CD4-positive, alpha-beta memory T cell (primary cell): ENCODE data around the gene DENND1C. TPM values are rescaled to one million over a fixed set of nuclear protein-coding genes. Genes with fewer than 3 reads are reported as not detected.
A peak's percentile ranks its signal among the peaks of the same experiment; 100 is the strongest.

Experiments used
- CTCF ChIA-PET: fragments of 350-600 bp; sonication (Branson Sonifier 250); formaldehyde crosslinking; loops from one replicate; lab custom pipeline; 2021; ENCODE audit warnings: inconsistent platforms; ENCODE audit not compliant: partially characterized antibody; lab: Charles Lee
- POLR2A ChIA-PET: fragments of 350-600 bp; sonication (Branson Sonifier 250); formaldehyde crosslinking; loops from one replicate; lab custom pipeline; 2021; ENCODE audit not compliant: partially characterized antibody; lab: Charles Lee
- DNase-seq, 5 donors: peaks; one replicate each; pipeline versions ENCODE4 v3.0.0 to v3.0.0-alpha.2; 2020 to 2022; ENCODE audit warnings: mixed read lengths in 1 of 5
- H3K27ac ChIP-seq: one replicate; pipeline ENCODE4 v1.7.0; 2013; ENCODE audit warnings: low read depth, low read length
- H3K27me3 ChIP-seq: 2 replicates; pipeline ENCODE4 v1.7.0; 2013; ENCODE audit warnings: mild to moderate bottlenecking, low read length, moderate library complexity; ENCODE audit not compliant: insufficient read depth
- H3K36me3 ChIP-seq: 2 replicates; pipeline ENCODE4 v1.7.0; 2013; ENCODE audit warnings: mild to moderate bottlenecking, low read length, moderate library complexity; ENCODE audit not compliant: insufficient read depth
- H3K4me1 ChIP-seq: 2 replicates; pipeline ENCODE4 v1.7.0; 2013; ENCODE audit warnings: mild to moderate bottlenecking, low read length, moderate library complexity; ENCODE audit not compliant: insufficient read depth
- H3K4me3 ChIP-seq, 2 donors: one replicate each; pipeline ENCODE4 v1.7.0; 2013; ENCODE audit warnings: low read length in 2 of 2, mild to moderate bottlenecking in 1 of 2
- H3K9me3 ChIP-seq, 2 donors: one replicate each; pipeline ENCODE4 v1.7.0; 2013; ENCODE audit warnings: low read length in 2 of 2, control low read depth in 1 of 2; ENCODE audit not compliant: control insufficient read depth in 1 of 2
- H3K27ac Mint-ChIP-seq, 7 donors: one replicate each; pipeline ENCODE4 v1.8.0; 2020 to 2021; ENCODE audit warnings: mixed read lengths in 7 of 7, mild to moderate bottlenecking in 6 of 7, inconsistent platforms in 3 of 7, moderate library complexity in 3 of 7
- H3K27me3 Mint-ChIP-seq, 2 donors: one replicate each; pipeline ENCODE4 v1.8.0; 2020 to 2021; ENCODE audit warnings: mixed read lengths in 2 of 2
- H3K36me3 Mint-ChIP-seq, 2 donors: one replicate each; pipeline ENCODE4 v1.8.0; 2020 to 2021; ENCODE audit warnings: mixed read lengths in 2 of 2, inconsistent platforms in 1 of 2, mild to moderate bottlenecking in 1 of 2
- H3K4me1 Mint-ChIP-seq, 4 donors: one replicate each; pipeline ENCODE4 v1.8.0; 2020 to 2021; ENCODE audit warnings: mixed read lengths in 4 of 4, mild to moderate bottlenecking in 1 of 4
- H3K4me3 Mint-ChIP-seq, 8 donors: one replicate each; pipeline ENCODE4 v1.8.0; 2020 to 2021; ENCODE audit warnings: mixed read lengths in 8 of 8, mild to moderate bottlenecking in 7 of 8, moderate library complexity in 6 of 8, inconsistent platforms in 3 of 8
- H3K9me3 Mint-ChIP-seq, 8 donors: one replicate each; pipeline ENCODE4 v1.8.0; 2020 to 2021; ENCODE audit warnings: mixed read lengths in 8 of 8, mild to moderate bottlenecking in 5 of 8, inconsistent platforms in 3 of 8, moderate library complexity in 1 of 8
- intact Hi-C: fragments of 100-400 bp; cut with micrococcal nuclease; formaldehyde crosslinking; loops from one replicate; pipeline ENCODE4 v1.15.1; 2023
- polyA plus RNA-seq, 2 donors: library from polyadenylated mRNA; unstranded; fragments of 300-500 nt; fragmentation: Illumina TruSeq; gene quantifications; one replicate each; pipeline ENCODE4 v1.2.3, GENCODE V29; 2021
- total RNA-seq, 2 experiments: library from RNA; stranded (reverse); gene quantifications; one replicate each; pipeline ENCODE4 v1.2.3, GENCODE V29; 2021

The DENND1C gene
- total and polyA plus RNA-seq, 4 experiments from 2014 or later, result 39.6 to 113 (median 91.6) TPM

GRCh38 chr19:6484831-6485230 is 3.2 kb upstream of the DENND1C start:
- Mint-ChIP-seq H3K9me3 (no peaks in the 10 kb centered on the region), H3K4me3 (no peak overlapping the region), H3K27me3 (no peaks in the 10 kb centered on the region), H3K36me3 (peaks cover 3 to 15% of the 10 kb centered on the region in 2 donors), H3K27ac (no peak overlapping the region), H3K4me1 (peaks cover 25 to 46% (median 30%) of the 10 kb centered on the region in 4 donors)
- POLR2A ChIA-PET, result interaction anchor here (1.9 kb wide), 1 partner anchor 60 kb away, joined by 4 read pairs; the partner anchor contains the start of gene KHSRP
- intact Hi-C loops, result no loop called here
- no peak for DNase-seq
- CTCF ChIA-PET, result interaction anchor here (0.6 kb wide), 1 partner anchor 419 kb away, joined by 5 read pairs; no protein-coding TSS in a partner anchor
- Histone ChIP-seq H3K9me3 (no peaks in the 10 kb centered on the region), H3K4me3 (no peak overlapping the region), H3K27me3 (no peaks in the 10 kb centered on the region), H3K36me3 (no peaks in the 10 kb centered on the region), H3K27ac (no peak overlapping the region), H3K4me1 (peaks cover 39% of the 10 kb centered on the region)

DNA sequence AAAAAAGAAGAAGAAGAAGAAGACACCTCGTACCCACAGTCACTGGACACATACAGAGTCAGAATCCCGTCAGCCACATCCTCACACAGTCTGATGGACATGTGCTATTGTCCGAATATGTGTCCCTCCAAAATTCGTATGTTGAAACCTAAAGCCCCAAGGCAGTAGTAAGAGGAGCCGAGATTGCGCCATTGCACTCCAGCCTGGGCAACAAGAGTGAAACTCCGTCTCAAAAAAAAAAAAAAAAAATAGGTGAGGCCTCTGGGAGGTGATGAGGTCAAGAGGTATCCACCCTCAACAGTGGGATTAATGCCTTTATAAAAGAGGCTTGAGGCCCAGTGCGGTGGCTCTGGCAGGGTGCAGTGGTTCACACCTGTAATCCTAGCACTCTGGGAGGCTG is 2.6 kb upstream of the DENND1C start:
- intact Hi-C loops, result no loop called here
- Histone ChIP-seq H3K9me3 (no peaks in the 10 kb centered on the region), H3K36me3 (no peaks in the 10 kb centered on the region), H3K27me3 (no peaks in the 10 kb centered on the region), H3K27ac (no peak overlapping the region), H3K4me1 (peaks cover 39% of the 10 kb centered on the region), H3K4me3 (no peak overlapping the region)
- Mint-ChIP-seq H3K4me1 (peaks cover 21 to 46% (median 28%) of the 10 kb centered on the region in 4 donors), H3K27ac (peak overlapping the region in 3 of 7 donors; percentile 52 to 93 (median 59)), H3K36me3 (peaks cover 3 to 15% of the 10 kb centered on the region in 2 donors), H3K9me3 (no peaks in the 10 kb centered on the region), H3K27me3 (no peaks in the 10 kb centered on the region), H3K4me3 (no peak overlapping the region)
- no peak for DNase-seq
- CTCF ChIA-PET, result interaction anchor here (0.6 kb wide), 1 partner anchor 420 kb away, joined by 5 read pairs; no protein-coding TSS in a partner anchor
- POLR2A ChIA-PET, result no interaction called here

- H3K27ac ChIP-seq, result no peak overlapping the region
- DNase-seq, result no peak
- Mint-ChIP-seq H3K9me3 (no peaks in the 10 kb centered on the region), H3K4me3 (peak overlapping the region in 6 of 8 donors; percentile 16 to 53 (median 26)), H3K36me3 (peaks cover 3 to 15% of the 10 kb centered on the region in 2 donors), H3K4me1 (peaks cover 19 to 46% (median 27%) of the 10 kb centered on the region in 4 donors), H3K27ac (peak overlapping the region; percentile 63 to 99 (median 93)), H3K27me3 (no peaks in the 10 kb centered on the region)
- CTCF ChIA-PET, result interaction anchor here (1.8 kb wide), 1 partner anchor 16 kb away, joined by 6 read pairs; no protein-coding TSS in a partner anchor
- H3K9me3 ChIP-seq, result no peaks in the 10 kb centered on the region
- no peak overlapping the region for H3K4me3 ChIP-seq
- POLR2A ChIA-PET, result interaction anchor here (0.9 kb wide), 1 partner anchor 16 kb away, joined by 3 read pairs; no protein-coding TSS in a partner anchor
- H3K27me3 ChIP-seq, result no peaks in the 10 kb centered on the region
- intact Hi-C loops, result no loop called here
- H3K36me3 ChIP-seq, result peaks cover 4% of the 10 kb centered on the region
- H3K4me1 ChIP-seq, result peaks cover 46% of the 10 kb centered on the region
Observed at GRCh38 chr19:6483235-6483634, 1.6 kb upstream of the DENND1C start.

DNA sequence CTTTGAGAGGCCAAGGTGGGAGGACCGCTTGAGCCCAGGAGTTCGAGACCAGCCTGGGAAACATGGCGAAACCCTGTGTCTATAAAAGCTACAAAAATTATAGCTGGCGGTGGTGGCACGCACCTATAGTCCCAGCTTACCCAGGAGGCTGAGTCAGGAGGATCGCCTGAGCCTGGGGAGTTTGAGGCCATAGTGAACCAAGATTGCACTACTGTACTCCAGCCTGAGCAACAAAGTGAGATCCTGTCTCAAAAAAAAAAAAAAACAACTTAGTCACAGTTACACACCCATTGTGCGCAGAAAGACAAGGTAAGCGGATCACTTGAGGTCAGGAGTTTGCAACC is 728 bp upstream of the DENND1C start:
- peaks cover 4% of the 10 kb centered on the region for H3K36me3 ChIP-seq
- H3K27ac ChIP-seq, result peak overlapping the region; percentile 93
- no peaks in the 10 kb centered on the region for H3K9me3 Mint-ChIP-seq
- peak overlapping the region; percentile 93 to 99 (median 98) for H3K27ac Mint-ChIP-seq
- CTCF ChIA-PET, result interaction anchor here (1.2 to 1.8 kb wide), 2 partner anchors 17 to 35 kb away, joined by 4 to 6 read pairs; no protein-coding TSS in a partner anchor
- H3K36me3 Mint-ChIP-seq, result peaks cover 3 to 15% of the 10 kb centered on the region in 2 donors
- POLR2A ChIA-PET, result interaction anchor here (1.5 to 3.0 kb wide), 9 partner anchors 7 to 89 kb away, joined by 5 to 35 read pairs (median 11); partner anchors contain the start of genes CRB3, KHSRP and SLC25A23
- intact Hi-C loops, result no loop called here
- no peaks in the 10 kb centered on the region for H3K27me3 Mint-ChIP-seq
- H3K4me1 ChIP-seq, result peaks cover 46% of the 10 kb centered on the region
- no peaks in the 10 kb centered on the region for H3K9me3 ChIP-seq
- no peaks in the 10 kb centered on the region for H3K27me3 ChIP-seq
- H3K4me3 ChIP-seq, result peak overlapping the region in 1 of 2 donors; percentile 91
- peak overlapping the region; percentile 94 to 100 (median 96) for H3K4me3 Mint-ChIP-seq
- H3K4me1 Mint-ChIP-seq, result peaks cover 19 to 46% (median 27%) of the 10 kb centered on the region in 4 donors
- no peak for DNase-seq

GRCh38 chr19:6480848-6481415 is 655 bp downstream of the DENND1C start:
- Mint-ChIP-seq H3K4me3 (peak overlapping the region; percentile 94 to 100 (median 96)), H3K27me3 (no peaks in the 10 kb centered on the region), H3K36me3 (peaks cover 8 to 21% of the 10 kb centered on the region in 2 donors), H3K4me1 (peaks cover 19 to 46% (median 29%) of the 10 kb centered on the region in 4 donors), H3K27ac (peak overlapping the region; percentile 93 to 99 (median 98)), H3K9me3 (no peaks in the 10 kb centered on the region)
- DNase-seq, result no peak
- Histone ChIP-seq H3K27me3 (no peaks in the 10 kb centered on the region), H3K9me3 (no peaks in the 10 kb centered on the region), H3K36me3 (peaks cover 18% of the 10 kb centered on the region), H3K4me3 (peak overlapping the region; percentile 91 to 97), H3K4me1 (peaks cover 46% of the 10 kb centered on the region), H3K27ac (peak overlapping the region; percentile 93)
- ChIA-PET CTCF (interaction anchor here (0.7 to 1.4 kb wide), 6 partner anchors 15 to 262 kb away, joined by 3 to 4 read pairs (median 4); partner anchors contain the start of gene SLC25A23), POLR2A (interaction anchor here (0.9 to 3.0 kb wide), 17 partner anchors 8 to 292 kb away, joined by 3 to 35 read pairs (median 8); partner anchors contain the start of genes ALKBH7, CLPP, CRB3 and GPR108)
- intact Hi-C loops, result loop anchor here (1.0 kb wide), 1 partner anchor 21 kb away; no protein-coding TSS in a partner anchor

DNA sequence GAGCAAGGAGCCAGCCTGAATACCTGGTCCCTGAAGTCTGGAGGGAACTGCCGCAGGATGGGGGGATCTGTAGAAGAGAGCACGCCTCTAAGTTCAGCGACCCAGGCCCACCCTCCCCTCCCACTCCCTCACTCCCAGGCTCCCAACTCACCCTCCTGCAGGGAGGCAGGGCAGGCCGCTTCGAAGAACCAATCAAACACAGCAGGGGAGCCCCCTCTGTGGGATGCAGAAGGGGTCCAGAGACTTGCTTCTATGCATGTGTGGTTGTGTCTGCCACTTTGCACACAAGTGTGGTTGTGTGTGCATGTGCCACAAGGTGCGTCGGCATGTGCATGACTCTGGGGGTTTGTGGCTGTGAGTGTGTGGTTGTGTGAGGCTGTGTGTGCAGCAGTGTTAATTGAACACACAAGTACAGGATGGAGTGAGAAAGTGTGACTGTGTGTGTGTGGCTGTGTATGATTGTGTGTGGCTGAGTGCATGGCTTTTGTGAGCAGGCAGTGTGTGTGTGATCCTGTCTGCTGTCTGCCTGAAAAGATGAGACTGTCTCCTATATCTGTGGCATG is 1.7 kb downstream of the DENND1C start:
- CTCF ChIA-PET, result interaction anchor here (1.4 kb wide), 1 partner anchor 261 kb away, joined by 4 read pairs; no protein-coding TSS in a partner anchor
- DNase-seq, result no peak
- Mint-ChIP-seq H3K36me3 (peaks cover 9 to 22% of the 10 kb centered on the region in 2 donors), H3K4me1 (peaks cover 19 to 46% (median 29%) of the 10 kb centered on the region in 4 donors), H3K27ac (peak overlapping the region; percentile 93 to 99 (median 98)), H3K27me3 (no peaks in the 10 kb centered on the region), H3K4me3 (peak overlapping the region; percentile 94 to 100 (median 96)), H3K9me3 (no peaks in the 10 kb centered on the region)
- Histone ChIP-seq H3K4me1 (peaks cover 46% of the 10 kb centered on the region), H3K27me3 (no peaks in the 10 kb centered on the region), H3K36me3 (peaks cover 27% of the 10 kb centered on the region), H3K9me3 (no peaks in the 10 kb centered on the region), H3K4me3 (peak overlapping the region in 1 of 2 donors; percentile 0), H3K27ac (peak overlapping the region; percentile 93)
- POLR2A ChIA-PET, result interaction anchor here (1.6 to 3.0 kb wide), 3 partner anchors 20 to 293 kb away, joined by 4 to 35 read pairs (median 5); partner anchors contain the start of genes SLC25A23 and VAV1
- intact Hi-C loops, result no loop called here
